Mesenteric fat pad (tissue), 1 donor: ENCODE measurements around the gene SLC7A14. TPM values are rescaled to one million over a fixed set of nuclear protein-coding genes. Genes with fewer than 3 reads are reported as not detected.

Source experiments
- DNase-seq: peaks from one replicate; pipeline ENCODE4 v3.0.0-alpha.2; 2020; ENCODE audit warnings: low spot score
- total RNA-seq: library from RNA; stranded (reverse); fragmentation: NEBNext Ultra II Directional; extraction: Animal tissue kit (Norgen Biotek cat#: 25700); gene quantifications from one replicate; pipeline ENCODE4 v1.2.1, GENCODE V29; 2021
- donor health status: DM: yes; HTN: yes; CAD: no.

Gene SLC7A14
- total RNA-seq, 1 donor from 2014 or later = not detected

GRCh38 chr3:170499562-170500156 lies 86.2 kb downstream of the SLC7A14 start:
- DNase-seq = no peak

- DNase-seq = no peak
Measured at GRCh38 chr3:170497207-170498095, 88.4 kb downstream of the SLC7A14 start.

- no peak for DNase-seq
Measured at GRCh38 chr3:170496868-170497140, 89.1 kb downstream of the SLC7A14 start.

GRCh38 chr3:170496026-170496867 lies 89.6 kb downstream of the SLC7A14 start:
- DNase-seq = no peak

GRCh38 chr3:170494766-170495165 lies 91.1 kb downstream of the SLC7A14 start:
- DNase-seq = no peak

GRCh38 chr3:170493712-170494182 lies 92.1 kb downstream of the SLC7A14 start:
- DNase-seq = no peak

GRCh38 chr3:170491901-170492300 lies 94.0 kb downstream of the SLC7A14 start:
- DNase-seq = no peak

- no peak for DNase-seq
Measured at GRCh38 chr3:170490828-170491560, 94.9 kb downstream of the SLC7A14 start.

GRCh38 chr3:170488802-170489201 lies 97.1 kb downstream of the SLC7A14 start:
- DNase-seq = no peak

GRCh38 chr3:170487031-170487430 lies 98.8 kb downstream of the SLC7A14 start:
- no peak for DNase-seq

- no peak for DNase-seq
Measured at GRCh38 chr3:170486398-170486797, 99.5 kb downstream of the SLC7A14 start.

- DNase-seq = no peak
Measured at GRCh38 chr3:170485696-170486095, 100.2 kb downstream of the SLC7A14 start.

GRCh38 chr3:170485294-170485693 lies 100.6 kb downstream of the SLC7A14 start:
- no peak for DNase-seq

- DNase-seq = no peak
Measured at GRCh38 chr3:170484869-170485268, 101.0 kb downstream of the SLC7A14 start.

- no peak for DNase-seq
Measured at GRCh38 chr3:170483485-170484262, 102.2 kb downstream of the SLC7A14 start.

- DNase-seq = no peak
Measured at GRCh38 chr3:170482199-170482598, 103.7 kb downstream of the SLC7A14 start.

- DNase-seq = no peak
Measured at GRCh38 chr3:170480111-170480510, 105.8 kb downstream of the SLC7A14 start.

GRCh38 chr3:170477395-170477794 lies 108.5 kb downstream of the SLC7A14 start:
- DNase-seq = no peak

GRCh38 chr3:170476291-170476690 lies 109.6 kb downstream of the SLC7A14 start:
- DNase-seq = no peak

- DNase-seq = no peak
Measured at GRCh38 chr3:170475092-170475685, 110.7 kb downstream of the SLC7A14 start.
